Activated CD8-positive, alpha-beta T cell treated with anti-CD3 and anti-CD28 coated beads for 36 hours (primary cell): ENCODE measurements around the gene DPH6. TPM values are rescaled to one million over a fixed set of nuclear protein-coding genes. Genes with fewer than 3 reads are reported as not detected.

Experiments used
- ATAC-seq: fragments of 200-7000 bp; cut with Tn5 transposase; one replicate; pipeline ENCODE4 v1.10.0; 2021; ENCODE audit warnings: mild to moderate bottlenecking, moderate library complexity
- CTCF ChIA-PET: fragments of 350-600 bp; sonication (Branson Sonifier 250); formaldehyde crosslinking; loops from one replicate; lab custom pipeline; 2021; ENCODE audit warnings: antibody characterized with exemption; lab: Charles Lee
- POLR2A ChIA-PET: fragments of 350-600 bp; sonication (Branson Sonifier 250); formaldehyde crosslinking; loops from one replicate; lab custom pipeline; 2021; ENCODE audit warnings: antibody characterized with exemption; lab: Charles Lee
- DNase-seq: peaks from one replicate; pipeline ENCODE4 v3.0.0-alpha.2; 2020
- H3K27ac Mint-ChIP-seq: one replicate; pipeline ENCODE4 v1.8.0; 2021; ENCODE audit warnings: mild to moderate bottlenecking, mixed read lengths
- H3K27me3 Mint-ChIP-seq: one replicate; pipeline ENCODE4 v1.8.0; 2021; ENCODE audit warnings: mixed read lengths
- H3K36me3 Mint-ChIP-seq: one replicate; pipeline ENCODE4 v1.8.0; 2021; ENCODE audit warnings: low read depth, mixed read lengths
- H3K4me1 Mint-ChIP-seq: one replicate; pipeline ENCODE4 v1.8.0; 2021; ENCODE audit warnings: low read depth, mixed read lengths
- H3K4me3 Mint-ChIP-seq: one replicate; pipeline ENCODE4 v1.8.0; 2021; ENCODE audit warnings: mild to moderate bottlenecking, moderate library complexity, mixed read lengths
- H3K9me3 Mint-ChIP-seq: one replicate; pipeline ENCODE4 v1.8.0; 2021; ENCODE audit warnings: mixed read lengths
- intact Hi-C: fragments of 100-400 bp; cut with micrococcal nuclease; formaldehyde crosslinking; loops from one replicate; pipeline ENCODE4 v1.10.0; 2022
- microRNA-seq: library from miRNA; unstranded; fragments of <30 nt; microRNA quantifications from one replicate; pipeline ENCODE4 v1.2.0, GENCODE V29; 2022; ENCODE audit warnings: borderline microRNAs expressed, borderline replicate concordance
- total RNA-seq, 2 experiments: library from RNA; stranded (reverse); gene quantifications; one replicate each; pipeline ENCODE4 v1.2.3, GENCODE V29; 2021
- TF ChIP-seq, protein P1 (sequence below): fragments of 200-600 bp; IDR thresholded peaks from one replicate; pipeline ENCODE4 v1.8.0; 2022; ENCODE audit warnings: antibody characterized with exemption, mild to moderate bottlenecking

The DPH6 gene
- total RNA-seq, 2 experiments from 2014 or later: 12.0 to 12.9 TPM

DNA sequence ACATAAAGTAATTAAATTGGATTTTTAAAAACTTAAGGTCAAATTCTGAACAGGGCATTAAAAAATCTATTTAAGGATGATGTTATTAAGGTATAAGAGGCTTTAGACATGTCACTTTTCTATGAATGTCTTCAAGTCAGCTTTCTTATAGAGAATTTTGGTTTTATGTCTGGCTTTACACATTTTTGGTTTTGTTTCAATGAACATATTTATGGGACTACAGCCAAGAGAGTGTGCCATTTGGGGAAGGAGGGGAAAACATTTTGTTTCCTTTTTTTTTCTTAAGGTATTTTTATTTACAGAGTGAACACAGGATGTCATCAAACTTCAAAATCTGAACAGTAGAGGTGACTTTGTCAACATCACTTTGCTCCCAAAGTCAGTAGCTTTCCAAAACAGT lies 222.8 kb downstream of the DPH6 start:
- ATAC-seq (no peak), DNase-seq (no peak)
- POLR2A ChIA-PET: interaction anchor here (0.6 kb wide), 1 partner anchor 211 kb away, joined by 3 read pairs; no protein-coding TSS in a partner anchor
- no peaks in the 10 kb centered on the region for H3K9me3 Mint-ChIP-seq
- TF ChIP-seq, protein P1, sequence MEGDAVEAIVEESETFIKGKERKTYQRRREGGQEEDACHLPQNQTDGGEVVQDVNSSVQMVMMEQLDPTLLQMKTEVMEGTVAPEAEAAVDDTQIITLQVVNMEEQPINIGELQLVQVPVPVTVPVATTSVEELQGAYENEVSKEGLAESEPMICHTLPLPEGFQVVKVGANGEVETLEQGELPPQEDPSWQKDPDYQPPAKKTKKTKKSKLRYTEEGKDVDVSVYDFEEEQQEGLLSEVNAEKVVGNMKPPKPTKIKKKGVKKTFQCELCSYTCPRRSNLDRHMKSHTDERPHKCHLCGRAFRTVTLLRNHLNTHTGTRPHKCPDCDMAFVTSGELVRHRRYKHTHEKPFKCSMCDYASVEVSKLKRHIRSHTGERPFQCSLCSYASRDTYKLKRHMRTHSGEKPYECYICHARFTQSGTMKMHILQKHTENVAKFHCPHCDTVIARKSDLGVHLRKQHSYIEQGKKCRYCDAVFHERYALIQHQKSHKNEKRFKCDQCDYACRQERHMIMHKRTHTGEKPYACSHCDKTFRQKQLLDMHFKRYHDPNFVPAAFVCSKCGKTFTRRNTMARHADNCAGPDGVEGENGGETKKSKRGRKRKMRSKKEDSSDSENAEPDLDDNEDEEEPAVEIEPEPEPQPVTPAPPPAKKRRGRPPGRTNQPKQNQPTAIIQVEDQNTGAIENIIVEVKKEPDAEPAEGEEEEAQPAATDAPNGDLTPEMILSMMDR: no peak
- H3K4me1 Mint-ChIP-seq: no peaks in the 10 kb centered on the region
- CTCF ChIA-PET: no interaction called here
- H3K27me3 Mint-ChIP-seq: no peaks in the 10 kb centered on the region
- no peaks in the 10 kb centered on the region for H3K36me3 Mint-ChIP-seq
- no peak overlapping the region for H3K4me3 Mint-ChIP-seq
- no peak overlapping the region for H3K27ac Mint-ChIP-seq
- intact Hi-C loops: no loop called here

DNA sequence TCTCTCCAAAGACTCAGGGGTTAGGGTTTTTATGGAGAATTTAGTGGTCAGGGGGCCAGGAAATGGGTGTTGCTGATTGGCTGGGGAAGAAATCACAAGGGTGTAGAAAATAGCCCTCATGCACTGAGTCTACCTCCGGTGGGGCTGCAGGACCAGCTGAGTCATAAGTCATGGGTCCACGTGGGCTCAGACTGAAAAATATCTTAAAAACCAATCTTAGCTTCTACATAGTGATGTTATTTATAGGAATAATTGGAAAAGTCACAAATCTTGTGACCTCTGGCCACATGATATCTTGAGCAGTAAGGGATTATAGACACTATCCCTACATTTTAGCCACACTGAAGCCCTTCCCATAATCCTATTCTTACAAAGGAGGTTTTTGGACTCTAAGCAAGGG lies 224.0 kb downstream of the DPH6 start:
- no peaks in the 10 kb centered on the region for H3K36me3 Mint-ChIP-seq
- no peak overlapping the region for H3K27ac Mint-ChIP-seq
- ATAC-seq: no peak
- ChIA-PET CTCF (no interaction called here), POLR2A (no interaction called here)
- no peak overlapping the region for H3K4me3 Mint-ChIP-seq
- H3K9me3 Mint-ChIP-seq: no peaks in the 10 kb centered on the region
- intact Hi-C loops: no loop called here
- H3K27me3 Mint-ChIP-seq: no peaks in the 10 kb centered on the region
- no peaks in the 10 kb centered on the region for H3K4me1 Mint-ChIP-seq
- TF ChIP-seq, protein P1: no peak
- DNase-seq: no peak

DNA sequence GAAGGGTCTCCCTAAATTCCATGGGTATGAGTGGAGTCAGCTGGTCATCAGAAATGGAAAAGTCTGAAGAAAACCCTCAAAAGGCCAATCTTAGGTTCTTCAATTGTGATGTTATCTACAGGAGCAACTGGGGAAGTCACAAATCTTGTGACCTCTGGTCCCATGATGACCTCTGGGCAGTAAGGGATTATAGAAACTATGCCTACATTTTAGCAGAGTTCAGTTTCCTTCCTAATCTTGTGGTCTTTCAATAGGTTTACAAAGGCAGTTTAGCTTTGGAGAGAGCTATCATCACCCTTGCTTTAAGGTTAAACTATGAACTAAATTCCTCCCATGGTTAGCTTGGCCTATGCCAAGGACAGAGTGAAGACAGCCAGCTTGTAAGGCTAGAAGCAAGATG lies 225.1 kb downstream of the DPH6 start:
- Mint-ChIP-seq H3K27ac (no peak overlapping the region), H3K9me3 (peaks cover 2% of the 10 kb centered on the region), H3K36me3 (no peaks in the 10 kb centered on the region), H3K27me3 (no peaks in the 10 kb centered on the region), H3K4me3 (no peak overlapping the region), H3K4me1 (no peaks in the 10 kb centered on the region)
- TF ChIP-seq, protein P1: no peak
- CTCF ChIA-PET: no interaction called here
- ATAC-seq (no peak), DNase-seq (no peak)
- POLR2A ChIA-PET: no interaction called here
- intact Hi-C loops: no loop called here

Small RNA genes within 50 kb of the gene (microRNA-seq; reads per million reads assigned to microRNA genes)
- gene MIR3942: 1.2 reads per million
